Suprapubic skin (tissue), 4 donors: ENCODE results near the gene CATSPERB. TPM values are rescaled to one million over a fixed set of nuclear protein-coding genes. Genes with fewer than 3 reads are reported as not detected.
"Not testable (repeated sequence)": the region's sequence is repeated elsewhere in the genome, so short reads cannot be mapped to it uniquely, and the experiment has no call there.

Source experiments
- DNase-seq, 2 donors: peaks; one replicate each; pipeline ENCODE4 v3.0.0-alpha.2; 2019; ENCODE audit warnings: low spot score in 2 of 2
- H3K27ac ChIP-seq: fragments of 200-600 bp; sonication (generic); one replicate; pipeline ENCODE4 v1.5.1; 2019
- H3K27me3 ChIP-seq: fragments of 200-600 bp; sonication (generic); one replicate; pipeline ENCODE4 v1.5.1; 2019
- H3K36me3 ChIP-seq: fragments of 200-600 bp; sonication (generic); one replicate; pipeline ENCODE4 v1.5.1; 2019
- H3K4me1 ChIP-seq: fragments of 200-600 bp; sonication (generic); one replicate; pipeline ENCODE4 v1.5.1; 2019
- H3K4me3 ChIP-seq: fragments of 200-600 bp; sonication (generic); one replicate; pipeline ENCODE4 v1.5.1; 2019; ENCODE audit warnings: mild to moderate bottlenecking
- H3K9me3 ChIP-seq: fragments of 200-600 bp; sonication (generic); one replicate; pipeline ENCODE4 v1.5.1; 2019
- CTCF ChIP-seq, 2 donors: fragments of 200-600 bp in 1 of 2; fragments of 450-650 bp in 1 of 2; sonication (generic) in 1 of 2; IDR thresholded peaks; one replicate each; pipeline ENCODE4 v1.5.1; 2016 to 2019; ENCODE audit warnings: antibody characterized with exemption in 2 of 2, mild to moderate bottlenecking in 1 of 2, moderate library complexity in 1 of 2
- EP300 ChIP-seq: sonication (generic); formaldehyde crosslinking; IDR thresholded peaks from one replicate; pipeline ENCODE4 v1.6.1; 2017; ENCODE audit warnings: antibody characterized with exemption
- POLR2A ChIP-seq, 2 donors: fragments of 450-650 bp; IDR thresholded peaks; one replicate each; pipeline ENCODE4 v1.6.1; 2017; ENCODE audit warnings: antibody characterized with exemption in 2 of 2, mild to moderate bottlenecking in 2 of 2, moderate library complexity in 2 of 2
- POLR2AphosphoS5 ChIP-seq, 3 donors: sonication (generic); formaldehyde crosslinking; IDR thresholded peaks; one replicate each; pipeline ENCODE4 v1.6.1; 2017; ENCODE audit warnings: antibody characterized with exemption in 3 of 3
- WGBS: methylation state at CpG from one replicate; pipeline ENCODE4 v1.1.5; 2018; 5-methylcytosine and 5-hydroxymethylcytosine counted together
- total RNA-seq, 4 donors: library from RNA; depleted of rRNA; stranded (reverse); fragments of >200 nt; gene quantifications; one replicate each; pipeline ENCODE4 v1.1.0, GENCODE V29; 2016

CATSPERB gene
- total RNA-seq, 4 donors from 2014 or later, result 0.16 to 1.3 (median 0.48) TPM

- DNase-seq, result no peak
- no peaks in the 10 kb centered on the region for H3K4me1 ChIP-seq
- H3K27ac ChIP-seq, result no peak overlapping the region
- no peaks in the 10 kb centered on the region for H3K27me3 ChIP-seq
- WGBS, result 93% methylated on average over 6 of the region's 6 CpGs
- H3K9me3 ChIP-seq, result no peaks in the 10 kb centered on the region
- H3K36me3 ChIP-seq, result no peaks in the 10 kb centered on the region
- no peak for TF ChIP-seq POLR2A (IDR thresholded peaks at IDR 0.05)
- no peak for TF ChIP-seq CTCF (IDR thresholded peaks at IDR 0.05)
- TF ChIP-seq POLR2AphosphoS5 (IDR thresholded peaks at IDR 0.05), result no peak
- TF ChIP-seq EP300, result no peak
- H3K4me3 ChIP-seq, result no peak overlapping the region
Measured at GRCh38 chr14:91613459-91614112, 118.3 kb downstream of the CATSPERB start.

- H3K4me3 ChIP-seq, result no peak overlapping the region
- no peaks in the 10 kb centered on the region for H3K27me3 ChIP-seq
- no peaks in the 10 kb centered on the region for H3K4me1 ChIP-seq
- no peak overlapping the region for H3K27ac ChIP-seq
- no peak for DNase-seq
- 83% methylated on average over 2 of the region's 2 CpGs for WGBS
- TF ChIP-seq POLR2A (IDR thresholded peaks at IDR 0.05) (no peak), CTCF (IDR thresholded peaks at IDR 0.05) (no peak), POLR2AphosphoS5 (IDR thresholded peaks at IDR 0.05) (no peak), EP300 (no peak)
- no peaks in the 10 kb centered on the region for H3K9me3 ChIP-seq
- no peaks in the 10 kb centered on the region for H3K36me3 ChIP-seq
Measured at GRCh38 chr14:91611528-91611927, 120.4 kb downstream of the CATSPERB start.

- Histone ChIP-seq H3K36me3 (no peaks in the 10 kb centered on the region), H3K9me3 (no peaks in the 10 kb centered on the region), H3K27me3 (no peaks in the 10 kb centered on the region), H3K4me3 (no peak overlapping the region), H3K27ac (no peak overlapping the region), H3K4me1 (no peaks in the 10 kb centered on the region)
- 81% methylated on average over 3 of the region's 3 CpGs for WGBS
- no peak for DNase-seq
- TF ChIP-seq EP300 (no peak), POLR2AphosphoS5 (IDR thresholded peaks at IDR 0.05) (no peak), CTCF (IDR thresholded peaks at IDR 0.05) (no peak), POLR2A (IDR thresholded peaks at IDR 0.05) (no peak)
Measured at GRCh38 chr14:91609161-91609560, 122.7 kb downstream of the CATSPERB start.

- Histone ChIP-seq H3K36me3 (no peaks in the 10 kb centered on the region), H3K4me3 (no peak overlapping the region), H3K27ac (no peak overlapping the region), H3K4me1 (no peaks in the 10 kb centered on the region), H3K27me3 (no peaks in the 10 kb centered on the region), H3K9me3 (no peaks in the 10 kb centered on the region)
- TF ChIP-seq CTCF (IDR thresholded peaks at IDR 0.05), result no peak
- TF ChIP-seq POLR2A (IDR thresholded peaks at IDR 0.05), result no peak
- TF ChIP-seq EP300, result no peak
- no peak for TF ChIP-seq POLR2AphosphoS5 (IDR thresholded peaks at IDR 0.05)
- no peak for DNase-seq
- 84% methylated on average over 9 of the region's 9 CpGs for WGBS
Measured at GRCh38 chr14:91607322-91608047, 124.4 kb downstream of the CATSPERB start.

GRCh38 chr14:91606851-91607250 lies 125.0 kb downstream of the CATSPERB start:
- H3K4me3 ChIP-seq, result no peak overlapping the region
- no peaks in the 10 kb centered on the region for H3K4me1 ChIP-seq
- H3K36me3 ChIP-seq, result no peaks in the 10 kb centered on the region
- H3K27me3 ChIP-seq, result no peaks in the 10 kb centered on the region
- DNase-seq, result no peak
- H3K27ac ChIP-seq, result no peak overlapping the region
- H3K9me3 ChIP-seq, result no peaks in the 10 kb centered on the region
- WGBS, result 68% methylated on average over 3 of the region's 3 CpGs
- TF ChIP-seq EP300 (no peak), POLR2AphosphoS5 (IDR thresholded peaks at IDR 0.05) (no peak), POLR2A (IDR thresholded peaks at IDR 0.05) (no peak), CTCF (IDR thresholded peaks at IDR 0.05) (no peak)

GRCh38 chr14:91604611-91605010 lies 127.3 kb downstream of the CATSPERB start:
- not testable (repeated sequence) for H3K36me3 ChIP-seq, H3K9me3 ChIP-seq, H3K27me3 ChIP-seq, H3K4me1 ChIP-seq, H3K27ac ChIP-seq, H3K4me3 ChIP-seq, DNase-seq
- WGBS, result 55% methylated on average over 1 of the region's 1 CpG
